NT2/D1 (cell line): ENCODE measurements around the gene RPL21.

ENCODE experiments used
- SUZ12 ChIP-seq: IDR thresholded peaks from 2 replicates; pipeline ENCODE4 v1.6.1; 2011; ENCODE audit not compliant: insufficient read length, insufficient read depth; ENCODE audit errors: extremely low read depth
- YY1 ChIP-seq: IDR thresholded peaks from 2 replicates; pipeline ENCODE4 v1.6.1; 2011; ENCODE audit not compliant: insufficient read length, insufficient read depth

- TF ChIP-seq SUZ12 (no peak), YY1 (no peak)
These were observed 19.5 kb downstream of the RPL21 start, which contains the start of gene RASL11A for GRCh38 chr13:27270594-27271520.
